Omental fat pad (tissue), 4 donors: ENCODE measurements around the gene CLASP1. TPM values are rescaled to one million over a fixed set of nuclear protein-coding genes. Genes with fewer than 3 reads are reported as not detected.
"Not testable (repeated sequence)": the region's sequence is repeated elsewhere in the genome, so short reads cannot be mapped to it uniquely, and the experiment has no call there.

Experiments
- ATAC-seq: fragments of 150-250 bp; one replicate; pipeline ENCODE4 v1.9.1; 2016; ENCODE audit warnings: mild to moderate bottlenecking, moderate library complexity; ENCODE audit not compliant: low FRiP score
- DNase-seq: peaks from one replicate; pipeline ENCODE4 v3.0.0-alpha.2; 2019; ENCODE audit warnings: low spot score
- total RNA-seq, 4 donors: library from RNA; depleted of rRNA; stranded (reverse); fragments of >200 nt; gene quantifications; one replicate each; pipeline ENCODE4 v1.1.0, GENCODE V29; 2016
- TF ChIP-seq, protein P1 (sequence below), 3 donors: fragments of 450-650 bp; IDR thresholded peaks; one replicate each; pipeline ENCODE4 v1.5.1; 2016 to 2017; ENCODE audit warnings: antibody characterized with exemption in 3 of 3, mild to moderate bottlenecking in 3 of 3, moderate library complexity in 2 of 3

Gene CLASP1
- total RNA-seq, 4 donors from 2014 or later = 56.2 to 114 (median 64.5) TPM

- ATAC-seq (no peak), DNase-seq (no peak)
- TF ChIP-seq, protein P1, sequence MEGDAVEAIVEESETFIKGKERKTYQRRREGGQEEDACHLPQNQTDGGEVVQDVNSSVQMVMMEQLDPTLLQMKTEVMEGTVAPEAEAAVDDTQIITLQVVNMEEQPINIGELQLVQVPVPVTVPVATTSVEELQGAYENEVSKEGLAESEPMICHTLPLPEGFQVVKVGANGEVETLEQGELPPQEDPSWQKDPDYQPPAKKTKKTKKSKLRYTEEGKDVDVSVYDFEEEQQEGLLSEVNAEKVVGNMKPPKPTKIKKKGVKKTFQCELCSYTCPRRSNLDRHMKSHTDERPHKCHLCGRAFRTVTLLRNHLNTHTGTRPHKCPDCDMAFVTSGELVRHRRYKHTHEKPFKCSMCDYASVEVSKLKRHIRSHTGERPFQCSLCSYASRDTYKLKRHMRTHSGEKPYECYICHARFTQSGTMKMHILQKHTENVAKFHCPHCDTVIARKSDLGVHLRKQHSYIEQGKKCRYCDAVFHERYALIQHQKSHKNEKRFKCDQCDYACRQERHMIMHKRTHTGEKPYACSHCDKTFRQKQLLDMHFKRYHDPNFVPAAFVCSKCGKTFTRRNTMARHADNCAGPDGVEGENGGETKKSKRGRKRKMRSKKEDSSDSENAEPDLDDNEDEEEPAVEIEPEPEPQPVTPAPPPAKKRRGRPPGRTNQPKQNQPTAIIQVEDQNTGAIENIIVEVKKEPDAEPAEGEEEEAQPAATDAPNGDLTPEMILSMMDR (IDR thresholded peaks at IDR 0.05) = no peak
Measured at GRCh38 chr2:121316986-121317385, 332.3 kb downstream of the CLASP1 start.

- not testable (repeated sequence) for ATAC-seq
Measured at GRCh38 chr2:121313701-121314100, 335.6 kb downstream of the CLASP1 start.

DNA sequence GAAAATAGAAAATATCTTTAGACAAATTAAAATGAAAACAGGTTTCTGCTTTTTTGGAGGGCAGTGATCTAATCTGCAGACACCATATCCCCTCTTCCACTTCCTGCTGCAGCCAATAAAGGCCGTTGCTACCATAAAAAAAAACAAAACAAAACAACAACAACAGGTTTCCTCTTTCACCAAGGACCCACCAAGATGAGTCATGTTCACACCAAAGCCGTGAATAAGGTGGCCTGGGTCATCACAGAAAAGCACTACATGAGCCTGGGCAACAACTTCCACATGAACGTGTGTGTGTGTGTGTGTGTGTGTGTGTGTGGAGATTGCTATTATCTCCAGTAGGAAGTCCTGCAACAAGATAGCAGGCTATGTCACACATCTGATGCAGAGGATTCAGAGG lies 339.5 kb downstream of the CLASP1 start:
- TF ChIP-seq, protein P1 (IDR thresholded peaks at IDR 0.05) = no peak
- no peak for ATAC-seq
- DNase-seq = no peak

More at GRCh38 chr2:121313701-121314100, 335.6 kb downstream of the CLASP1 start:
- DNase-seq = not testable (repeated sequence)

DNA sequence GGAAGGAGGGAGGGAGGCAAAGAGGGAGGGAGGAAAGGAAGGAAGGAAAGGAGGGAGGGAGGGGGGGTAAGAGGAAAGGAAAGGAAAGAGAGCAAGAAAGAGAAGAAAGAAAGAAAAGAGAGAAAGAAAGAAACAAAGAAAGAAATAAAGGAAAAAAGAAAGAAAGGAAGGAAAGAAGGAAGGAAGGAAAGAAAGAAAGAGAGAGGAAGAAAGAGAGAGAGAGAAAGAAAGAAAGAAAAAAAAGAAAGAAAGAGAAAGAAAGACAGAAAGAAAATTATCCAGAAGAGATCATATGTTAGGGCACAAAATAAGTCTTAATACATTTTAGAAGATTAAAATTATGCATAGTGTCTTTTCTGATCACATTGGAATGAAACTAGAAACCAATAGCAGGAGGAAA lies 339.9 kb downstream of the CLASP1 start:
- TF ChIP-seq, protein P1 (IDR thresholded peaks at IDR 0.05) = no peak
- DNase-seq (no peak), ATAC-seq (no peak)

GRCh38 chr2:121307048-121307447 lies 342.2 kb downstream of the CLASP1 start:
- TF ChIP-seq, protein P1 (IDR thresholded peaks at IDR 0.05) = no peak
- ATAC-seq = no peak
- no peak for DNase-seq

DNA sequence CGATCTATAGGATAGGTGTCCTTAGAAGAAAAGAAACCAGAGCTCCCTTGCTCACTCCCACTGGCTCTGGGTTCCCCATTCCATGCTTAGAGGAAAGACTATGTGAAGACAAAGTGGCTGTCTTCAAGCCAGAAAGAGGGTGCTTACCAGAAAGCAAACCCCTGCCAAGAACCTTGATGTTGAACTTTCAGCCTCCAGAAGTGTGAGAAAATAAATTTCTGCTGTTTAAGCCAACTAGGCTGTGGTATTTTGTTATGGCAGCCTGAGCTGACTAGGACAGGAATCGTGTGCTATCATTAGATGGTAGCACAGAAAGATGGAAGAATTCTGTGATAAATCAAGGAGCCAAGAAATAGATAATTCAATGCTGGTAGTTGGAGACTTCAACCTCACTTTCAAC lies 344.3 kb downstream of the CLASP1 start:
- no peak for DNase-seq
- TF ChIP-seq, protein P1 (IDR thresholded peaks at IDR 0.05) = no peak
- ATAC-seq = no peak

- ATAC-seq (no peak), DNase-seq (no peak)
- TF ChIP-seq, protein P1 (IDR thresholded peaks at IDR 0.05) = no peak
Measured at GRCh38 chr2:121303531-121304263, 345.6 kb downstream of the CLASP1 start.

- not testable (repeated sequence) for DNase-seq, ATAC-seq
Measured at GRCh38 chr2:121301190-121301589, 348.1 kb downstream of the CLASP1 start.
